Fibroblast of skin of left biceps (primary cell): ENCODE data around the gene SLC9A2.

Experiments
- DNase-seq, 2 experiments: peaks; one replicate each; pipeline ENCODE4 v3.0.0-alpha.2; 2013; ENCODE audit warnings: low read depth in 2 of 2

SLC9A2 gene, protein sequence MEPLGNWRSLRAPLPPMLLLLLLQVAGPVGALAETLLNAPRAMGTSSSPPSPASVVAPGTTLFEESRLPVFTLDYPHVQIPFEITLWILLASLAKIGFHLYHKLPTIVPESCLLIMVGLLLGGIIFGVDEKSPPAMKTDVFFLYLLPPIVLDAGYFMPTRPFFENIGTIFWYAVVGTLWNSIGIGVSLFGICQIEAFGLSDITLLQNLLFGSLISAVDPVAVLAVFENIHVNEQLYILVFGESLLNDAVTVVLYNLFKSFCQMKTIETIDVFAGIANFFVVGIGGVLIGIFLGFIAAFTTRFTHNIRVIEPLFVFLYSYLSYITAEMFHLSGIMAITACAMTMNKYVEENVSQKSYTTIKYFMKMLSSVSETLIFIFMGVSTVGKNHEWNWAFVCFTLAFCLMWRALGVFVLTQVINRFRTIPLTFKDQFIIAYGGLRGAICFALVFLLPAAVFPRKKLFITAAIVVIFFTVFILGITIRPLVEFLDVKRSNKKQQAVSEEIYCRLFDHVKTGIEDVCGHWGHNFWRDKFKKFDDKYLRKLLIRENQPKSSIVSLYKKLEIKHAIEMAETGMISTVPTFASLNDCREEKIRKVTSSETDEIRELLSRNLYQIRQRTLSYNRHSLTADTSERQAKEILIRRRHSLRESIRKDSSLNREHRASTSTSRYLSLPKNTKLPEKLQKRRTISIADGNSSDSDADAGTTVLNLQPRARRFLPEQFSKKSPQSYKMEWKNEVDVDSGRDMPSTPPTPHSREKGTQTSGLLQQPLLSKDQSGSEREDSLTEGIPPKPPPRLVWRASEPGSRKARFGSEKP

DNA sequence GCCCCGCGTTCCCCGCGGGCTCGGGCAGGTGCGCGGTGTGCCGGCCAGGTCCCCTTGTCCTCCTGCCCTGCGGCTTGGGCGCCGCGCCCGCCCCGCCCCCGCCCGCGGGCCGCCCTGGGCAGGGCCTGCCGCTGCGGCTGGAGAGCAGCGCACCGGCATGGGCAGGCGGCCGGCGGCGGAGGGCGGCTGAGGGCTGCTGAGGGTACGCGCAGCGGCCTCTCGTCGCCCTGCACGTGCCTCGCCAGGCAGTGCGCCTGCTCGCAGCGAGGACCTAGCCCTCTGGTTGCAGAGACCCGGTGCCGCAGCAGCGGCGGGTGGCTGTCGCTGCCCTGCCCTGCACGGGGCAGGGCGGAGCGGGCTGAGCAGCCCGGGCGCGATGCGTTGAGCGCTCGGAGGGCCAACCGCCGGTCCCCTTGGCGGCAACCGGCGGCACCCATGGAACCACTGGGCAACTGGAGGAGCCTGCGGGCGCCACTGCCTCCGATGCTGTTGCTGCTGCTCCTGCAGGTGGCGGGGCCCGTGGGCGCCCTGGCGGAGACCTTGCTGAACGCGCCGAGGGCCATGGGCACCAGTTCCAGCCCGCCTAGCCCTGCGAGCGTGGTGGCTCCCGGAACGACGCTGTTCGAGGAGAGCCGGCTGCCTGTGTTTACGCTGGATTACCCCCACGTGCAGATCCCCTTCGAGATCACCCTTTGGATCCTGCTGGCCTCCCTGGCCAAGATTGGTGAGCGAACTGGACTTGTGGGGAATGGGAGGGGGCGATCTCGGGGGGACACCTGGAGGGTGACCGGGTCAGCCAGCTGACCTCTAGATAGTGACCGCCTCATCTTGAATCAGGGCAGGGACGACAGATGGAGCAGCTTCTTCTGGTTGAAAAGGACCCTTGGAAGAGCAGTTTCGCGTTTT, at the start of gene SLC9A2:
Gene SLC9A2, plus strand, starts transcription at position 140 of the 906 bp plus-strand sequence. Its CDS starts 296 bp downstream, at position 436.
- DNase-seq = no peak

DNA sequence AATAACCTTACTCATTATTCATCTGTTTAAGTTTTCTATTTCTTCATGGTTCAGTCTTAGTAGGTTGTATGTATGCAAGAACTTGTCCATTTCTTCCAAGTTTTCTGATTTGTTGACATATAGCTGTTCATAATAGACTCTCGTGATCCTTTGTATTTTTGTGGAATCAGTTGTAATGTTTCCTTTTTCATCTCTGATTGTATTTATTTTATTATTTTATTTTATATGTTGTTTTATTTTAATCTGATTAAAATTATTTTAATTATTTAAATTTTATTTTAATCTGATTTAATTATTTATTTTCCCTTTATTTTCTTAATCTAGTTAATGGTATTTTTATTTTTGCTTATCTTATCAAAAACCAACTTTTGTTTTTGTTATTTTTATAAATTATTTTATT, 43.5 kb upstream of the SLC9A2 start:
- no peak for DNase-seq

DNA sequence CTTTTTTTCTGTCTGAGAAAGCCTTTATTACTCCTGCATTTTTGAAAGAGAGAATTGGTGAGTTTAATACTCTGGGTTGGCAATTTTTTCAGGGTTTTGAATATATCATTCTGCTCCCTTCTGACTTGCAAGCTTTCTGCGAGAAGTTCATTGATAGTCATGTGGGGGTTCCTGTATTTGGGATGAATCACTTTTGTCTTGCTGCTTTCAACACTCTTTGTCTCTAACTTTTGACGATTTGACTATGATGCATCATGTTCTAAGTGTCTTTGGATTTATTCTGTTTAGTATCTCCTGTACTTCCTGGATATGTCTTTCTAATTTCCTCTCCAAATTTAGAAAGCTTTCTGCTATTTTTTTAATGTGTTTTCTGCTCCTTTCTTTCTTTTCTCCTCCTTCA, 41.0 kb upstream of the SLC9A2 start:
- DNase-seq = no peak

DNA sequence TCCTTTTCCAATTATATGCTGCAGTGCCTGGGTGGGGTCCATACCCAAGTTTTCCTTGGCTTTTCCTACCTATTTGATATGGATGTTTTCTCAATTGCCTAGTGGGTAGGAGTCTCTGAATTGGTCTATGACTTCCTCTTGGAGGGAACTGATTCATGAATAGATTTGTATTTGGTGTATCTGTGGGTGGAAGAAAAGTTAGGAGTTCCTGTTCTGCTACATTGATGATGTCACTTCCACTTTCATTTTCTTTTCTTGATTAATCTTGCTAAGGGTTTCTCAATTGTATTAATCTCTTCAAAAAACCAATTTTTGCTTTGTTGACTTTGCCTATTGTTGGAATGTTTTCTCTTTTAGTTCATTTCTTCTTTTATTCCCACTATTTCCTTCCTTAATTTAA, 37.4 kb upstream of the SLC9A2 start:
- no peak for DNase-seq

DNA sequence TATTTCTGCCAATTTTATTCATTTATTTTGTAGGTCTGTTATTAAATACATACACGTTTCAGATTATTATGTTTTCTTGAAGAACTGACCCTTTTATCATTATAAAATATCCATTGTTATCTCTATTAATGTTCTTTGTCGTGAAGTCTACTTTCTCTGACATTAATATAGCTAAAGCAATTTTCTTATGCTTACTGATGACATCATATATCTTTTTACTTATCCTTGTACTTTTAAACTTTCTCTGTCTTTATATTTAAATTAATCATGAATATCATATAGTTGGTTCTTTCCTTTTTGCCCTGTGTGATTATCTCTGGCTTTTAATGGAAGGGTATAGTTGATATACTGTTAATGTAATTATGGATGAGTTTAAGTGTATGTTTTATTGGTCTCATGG, 36.5 kb upstream of the SLC9A2 start:
- no peak for DNase-seq

DNA sequence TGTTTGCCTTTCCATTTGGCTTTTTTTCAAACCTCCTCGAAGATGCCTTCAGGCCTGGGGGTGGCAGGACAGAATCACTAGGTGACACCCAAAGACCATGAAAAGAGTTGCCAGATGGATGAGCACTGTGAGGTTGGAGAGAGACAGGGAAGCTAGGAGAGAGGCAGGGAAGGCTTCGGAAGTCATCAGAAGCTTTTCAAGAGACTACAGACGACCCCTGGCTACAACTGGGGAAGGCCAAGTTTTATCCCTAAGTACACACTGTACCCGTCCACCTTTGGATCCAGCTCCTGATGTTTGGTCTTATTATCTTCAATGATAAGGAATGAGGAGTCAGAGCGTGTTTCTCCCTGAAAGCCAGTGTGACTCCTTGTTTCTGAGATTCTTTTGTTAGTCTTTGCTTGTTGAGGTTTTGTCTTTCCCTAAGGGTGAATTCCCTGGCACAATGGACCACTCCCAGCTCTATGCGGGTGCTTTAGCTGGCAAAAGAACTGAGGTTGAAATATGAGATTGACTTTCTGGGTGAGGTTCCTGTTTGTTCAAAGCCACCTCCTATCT, 33.4 kb upstream of the SLC9A2 start:
- DNase-seq = no peak

DNA sequence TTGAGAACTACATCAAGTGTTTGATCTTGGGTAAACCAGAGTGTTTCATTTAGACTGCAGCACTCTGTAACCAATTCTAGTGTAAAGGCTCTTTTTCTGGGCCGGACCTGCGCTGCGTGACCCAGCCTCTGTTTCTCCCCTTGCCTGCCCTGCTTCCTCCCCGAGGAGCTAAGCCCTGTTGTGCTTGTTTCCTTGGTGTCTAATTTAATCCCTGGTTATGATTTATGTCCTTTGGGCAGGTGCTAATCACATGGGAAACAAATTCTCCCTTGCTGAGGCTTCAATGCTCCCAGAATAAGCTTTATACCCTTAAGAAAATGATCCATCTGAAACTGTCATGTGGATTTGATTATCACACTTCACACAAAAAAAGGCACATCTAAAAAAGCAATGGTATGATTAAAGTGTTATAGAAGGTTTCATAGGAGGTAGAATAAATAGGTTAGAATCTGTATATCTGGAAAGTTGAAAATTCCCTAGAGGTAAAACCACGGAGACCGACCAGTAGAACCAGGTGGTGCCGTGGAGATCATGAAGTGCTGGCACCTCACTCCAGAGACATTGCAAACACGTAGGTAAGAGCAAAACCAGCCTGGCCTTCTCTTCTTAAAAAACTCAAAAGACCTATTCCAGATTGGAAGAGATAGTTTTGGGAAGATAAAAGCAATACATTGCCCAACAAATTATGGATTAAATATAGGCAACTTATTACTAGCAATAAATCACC, 31.0 kb upstream of the SLC9A2 start:
- DNase-seq = no peak

DNA sequence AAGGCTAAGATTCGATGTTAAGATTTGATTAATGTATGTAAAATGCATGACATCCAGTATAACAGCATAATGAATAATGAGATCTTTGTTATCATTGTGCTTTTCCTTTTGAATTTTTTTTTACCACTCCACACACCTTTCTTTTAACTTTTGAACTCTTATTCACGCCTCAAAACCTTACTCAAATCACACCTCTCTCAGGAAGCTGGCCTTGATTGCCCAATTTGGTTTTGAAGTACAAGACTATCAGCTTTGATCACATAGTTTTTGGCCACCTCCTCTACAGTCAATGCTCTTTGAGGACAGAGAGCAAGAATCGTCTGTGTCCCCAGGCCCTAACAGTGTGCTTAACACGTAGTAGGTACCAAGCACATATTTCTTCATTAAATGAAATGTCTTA, 29.9 kb upstream of the SLC9A2 start:
- no peak for DNase-seq

DNA sequence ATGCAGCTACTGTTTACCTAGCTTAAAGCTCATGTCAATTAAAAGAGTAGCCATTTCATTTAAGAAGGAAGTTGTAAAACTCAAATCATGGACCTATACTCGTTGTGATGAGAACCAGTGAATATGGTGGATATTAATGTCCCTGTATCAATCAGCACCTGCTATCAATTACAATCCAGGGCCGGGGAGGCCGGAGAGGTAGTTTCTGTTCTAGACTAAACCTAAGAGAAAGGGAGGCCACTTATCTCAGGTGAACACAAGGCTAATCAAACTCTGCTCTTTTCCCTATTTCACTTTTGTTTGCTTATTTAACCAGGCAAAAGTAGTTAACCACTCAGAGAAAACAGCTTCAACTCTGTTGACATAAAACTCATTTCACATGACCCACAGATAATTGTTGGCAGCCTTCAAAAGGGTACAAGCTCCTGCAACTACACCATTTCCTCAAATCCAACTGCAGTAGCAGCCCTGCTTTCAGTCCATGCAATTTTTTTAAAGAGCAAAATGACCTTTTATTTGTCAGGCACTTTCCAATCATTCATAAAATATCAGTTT, 27.8 kb upstream of the SLC9A2 start:
- no peak for DNase-seq

DNA sequence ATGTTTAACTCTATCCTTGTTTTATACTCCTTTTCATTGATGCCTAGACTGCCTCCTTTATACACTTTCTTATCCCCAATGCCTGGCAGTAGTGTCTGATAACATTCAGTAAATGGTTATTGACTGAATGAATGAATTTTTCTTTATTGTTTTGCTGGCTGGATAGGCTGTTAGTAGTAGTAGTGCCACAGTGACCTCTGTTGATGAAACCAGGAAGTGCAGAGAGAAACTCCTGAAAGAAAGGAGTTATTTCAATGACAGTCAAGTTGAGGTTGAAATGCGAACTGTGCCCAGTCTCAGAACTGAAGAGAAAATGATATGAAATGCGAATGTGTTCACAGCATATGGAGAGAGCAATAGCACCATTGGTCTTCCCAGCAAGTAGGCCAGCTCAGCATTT, 26.8 kb upstream of the SLC9A2 start:
- no peak for DNase-seq

DNA sequence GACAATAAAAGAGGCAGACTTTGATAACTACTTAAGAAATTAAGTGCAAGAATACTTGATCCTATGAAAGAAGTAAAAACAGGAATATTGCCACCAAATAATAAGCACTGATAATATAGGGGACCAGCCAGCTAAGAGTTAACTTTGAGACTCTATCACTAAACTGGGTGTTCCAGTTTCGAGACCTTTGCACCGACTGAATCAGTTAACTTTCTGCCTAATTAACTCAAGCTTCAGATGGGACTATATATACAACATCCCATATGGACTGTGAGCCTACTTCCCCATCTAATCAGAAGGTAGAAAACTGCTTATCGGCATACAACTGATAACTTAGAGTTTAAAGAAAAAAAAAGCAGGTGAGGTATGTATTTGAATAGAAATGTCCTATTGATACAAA, 25.8 kb upstream of the SLC9A2 start:
- DNase-seq = no peak

DNA sequence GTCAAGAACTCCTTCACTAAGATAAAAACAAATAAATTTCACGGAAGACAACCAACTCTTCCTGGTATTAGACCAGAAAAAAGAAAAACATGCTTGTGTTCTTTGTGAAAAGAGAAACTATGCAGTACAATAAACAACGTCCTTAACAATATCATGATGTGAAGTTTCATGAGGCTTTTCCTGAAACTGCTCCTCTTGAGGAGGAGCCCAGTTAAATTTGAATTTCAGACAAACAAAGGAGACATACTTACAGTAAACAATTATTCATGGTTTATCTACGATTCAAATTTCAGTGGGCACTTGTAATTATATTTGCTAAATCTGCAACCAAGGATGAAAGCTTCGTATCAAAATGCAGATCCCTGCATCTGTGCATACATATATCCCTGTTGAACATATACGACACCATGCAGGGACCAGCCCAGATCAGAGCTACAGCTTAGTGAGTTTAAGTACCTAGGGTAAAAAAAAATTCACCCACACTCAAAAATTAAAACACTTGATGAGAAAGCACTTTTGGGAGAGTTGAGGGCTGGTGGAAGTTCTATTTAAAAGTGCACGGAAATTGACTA, 24.8 kb upstream of the SLC9A2 start:
- no peak for DNase-seq

DNA sequence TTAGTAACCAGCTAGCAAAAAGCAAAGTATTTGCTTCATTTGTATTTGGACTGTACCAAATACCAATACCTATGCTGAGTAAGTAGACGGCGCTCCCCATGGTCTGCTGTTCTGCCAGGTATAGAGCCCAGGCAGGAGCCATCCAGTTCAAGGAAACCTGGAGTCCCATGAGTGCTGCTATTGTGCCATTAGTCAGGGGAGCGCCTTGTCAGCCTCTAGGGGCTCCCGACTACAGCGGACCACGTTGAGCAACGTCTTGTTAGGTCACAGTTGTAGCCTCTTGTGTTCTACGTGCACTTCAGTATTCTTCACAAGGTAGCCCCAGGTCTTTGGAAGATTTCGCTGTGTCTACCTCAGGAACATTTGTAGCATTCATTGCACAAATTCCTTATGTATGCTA, 21.6 kb upstream of the SLC9A2 start:
- no peak for DNase-seq

DNA sequence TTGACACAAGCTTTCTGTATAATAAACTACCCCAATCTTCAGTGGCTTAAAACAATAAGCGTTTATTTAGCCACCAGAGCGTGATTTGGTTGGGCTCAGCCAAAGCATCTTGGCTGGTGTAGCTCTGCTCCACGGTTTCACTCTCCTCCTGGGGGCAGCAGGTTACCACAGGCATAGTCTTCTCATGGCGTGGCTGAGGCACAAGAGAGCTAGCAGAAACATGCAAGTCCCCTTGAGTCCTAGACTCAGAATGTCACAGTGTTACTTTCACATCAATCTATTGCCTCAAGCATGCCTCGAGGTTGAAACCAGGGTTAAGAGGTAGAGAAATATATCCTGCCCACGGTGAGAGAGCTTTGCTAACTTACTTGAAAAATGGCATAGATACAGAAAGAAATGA, 19.9 kb upstream of the SLC9A2 start:
- no peak for DNase-seq

DNA sequence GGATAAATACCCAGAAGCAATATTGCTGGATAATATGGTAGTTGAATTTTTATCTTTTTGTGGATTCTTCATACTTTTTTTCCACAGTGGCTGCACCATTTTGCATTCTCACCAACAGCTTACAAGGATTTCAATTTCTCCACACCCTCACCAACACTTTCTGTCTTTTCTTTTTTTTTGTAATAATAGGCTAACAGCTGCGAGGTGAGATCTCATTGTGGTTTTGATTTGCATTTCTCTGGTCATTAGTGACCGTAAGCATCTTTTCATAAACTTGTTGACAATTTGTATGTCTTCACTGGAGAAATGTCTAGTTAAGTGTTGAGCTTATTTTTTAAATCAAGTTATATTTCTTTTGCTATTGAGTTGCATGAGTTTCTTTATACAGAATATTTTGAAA, 17.6 kb upstream of the SLC9A2 start:
- DNase-seq = no peak

DNA sequence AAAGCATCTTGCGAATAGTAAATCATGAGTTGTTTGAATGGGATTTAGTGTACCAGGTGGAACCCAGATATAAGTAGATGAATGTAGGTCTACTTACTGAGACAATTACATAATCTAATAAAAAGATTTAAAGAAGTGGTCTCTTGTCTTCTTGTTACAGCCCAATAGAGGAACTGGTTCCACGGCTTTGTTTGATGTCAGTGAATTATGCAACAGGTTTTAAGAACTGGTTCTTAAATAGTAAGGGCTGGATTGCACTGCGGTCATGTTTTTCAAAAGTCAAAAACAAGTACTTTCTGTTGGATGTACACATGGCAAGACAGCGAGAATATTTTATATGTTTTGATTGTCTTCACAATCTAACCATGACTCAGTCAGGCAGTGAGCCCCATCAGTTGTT, 15.4 kb upstream of the SLC9A2 start:
- no peak for DNase-seq

DNA sequence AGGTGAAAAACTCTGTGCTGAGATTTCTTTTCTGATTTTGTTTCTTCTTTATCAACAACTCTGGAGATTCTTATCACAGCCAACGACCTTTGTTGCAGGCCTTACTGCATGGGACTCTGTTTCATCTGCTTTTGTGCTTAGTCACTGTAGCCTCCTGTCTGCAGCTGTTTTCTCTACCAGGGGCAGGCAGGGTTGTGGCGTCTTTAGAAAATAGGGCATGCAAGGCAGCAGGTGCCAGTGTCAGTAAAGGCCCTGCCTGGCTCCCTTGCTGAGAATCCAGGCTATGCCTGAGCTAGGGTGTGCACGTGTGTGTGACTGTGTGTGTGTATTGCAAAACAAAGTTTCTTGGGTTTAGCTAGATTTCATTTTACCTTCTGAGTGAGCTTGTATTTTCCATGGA, 14.6 kb upstream of the SLC9A2 start:
- no peak for DNase-seq

DNA sequence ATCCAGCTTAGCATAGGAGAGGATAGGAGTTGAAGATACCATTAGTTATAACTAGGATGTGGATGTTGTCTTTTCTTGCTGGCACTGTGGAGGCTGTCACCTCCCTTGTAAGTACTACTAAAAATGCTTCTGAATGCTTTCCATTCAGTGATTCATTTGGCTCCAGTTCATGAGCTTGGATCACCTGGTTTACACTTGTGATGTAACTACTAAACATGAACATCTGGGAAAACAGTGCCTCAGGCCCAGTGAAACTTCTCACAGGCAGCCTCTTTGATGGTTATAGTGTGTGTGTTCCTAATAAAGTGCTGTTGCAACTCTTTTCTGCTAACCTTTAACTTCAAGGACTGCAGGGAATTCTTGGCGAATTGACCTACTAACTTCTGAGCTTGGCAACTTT, 13.0 kb upstream of the SLC9A2 start:
- DNase-seq = no peak

DNA sequence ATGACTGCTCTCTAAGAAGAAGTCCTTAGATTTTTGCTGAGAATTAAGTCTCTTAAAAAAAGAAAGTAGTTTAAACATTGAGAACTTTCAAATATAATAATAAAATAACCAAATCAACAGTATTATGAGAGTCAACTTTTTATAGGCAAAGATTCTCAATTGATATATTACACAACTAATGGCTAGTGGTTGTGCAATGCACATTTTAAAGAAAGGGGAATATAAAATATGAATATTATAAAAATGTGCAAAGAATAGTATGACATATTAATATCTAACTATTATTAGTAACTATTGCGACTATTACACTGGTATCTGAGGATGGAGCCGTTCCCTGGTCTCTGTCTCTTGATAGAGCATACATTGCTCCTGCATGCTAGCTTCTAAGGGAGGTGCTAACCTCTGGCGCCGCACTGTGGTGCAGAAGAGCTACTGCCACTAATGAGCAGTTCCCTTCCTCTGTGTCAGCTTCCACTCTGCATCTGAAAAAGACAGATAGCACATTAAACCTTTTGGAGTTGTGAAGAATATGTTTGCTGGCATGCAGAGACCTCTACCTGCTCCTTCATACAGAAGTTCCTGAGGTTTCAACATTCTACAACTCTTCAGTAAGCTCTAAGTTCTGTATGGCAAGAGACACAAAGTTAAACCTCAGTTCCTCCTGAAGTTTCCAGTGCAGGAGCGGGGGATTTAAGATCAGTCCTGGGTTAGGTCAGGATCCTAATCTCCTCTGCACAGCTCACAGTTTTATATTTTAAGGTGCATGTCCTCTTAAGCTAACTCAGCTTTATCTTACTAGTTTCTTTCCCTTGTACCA, 3.5 kb upstream of the SLC9A2 start:
- peak; percentile 3 to 18 for DNase-seq
